ENCODE results near the gene SPAG6.
A peak's percentile ranks its signal among the peaks of the same experiment; 100 is the strongest.
"Not testable (repeated sequence)": the region's sequence is repeated elsewhere in the genome, so short reads cannot be mapped to it uniquely, and the experiment has no call there.

The SPAG6 gene

GRCh38 chr10:22343731-22344130, 1.6 kb upstream of the SPAG6 start:
- no peak for DNase-seq

DNA sequence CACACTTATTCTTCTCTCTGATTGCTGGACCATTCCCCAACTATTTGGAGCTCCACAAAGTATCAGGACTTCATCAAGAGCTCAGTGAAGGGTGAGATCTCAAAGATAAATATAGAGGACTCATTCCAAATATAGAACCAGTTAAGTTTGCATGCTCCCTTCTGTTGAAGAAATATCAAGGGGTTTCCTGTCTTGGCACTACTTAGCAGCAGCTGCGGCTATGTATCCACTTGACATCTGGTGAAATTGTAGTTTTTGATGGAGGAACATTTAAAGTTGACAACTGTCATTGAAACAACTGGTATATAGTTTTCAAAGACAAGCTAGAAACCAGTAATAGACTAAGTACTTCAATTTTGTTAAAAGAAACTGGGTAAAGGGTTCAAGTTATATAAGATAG, 1.0 kb upstream of the SPAG6 start:
- no peak for DNase-seq

DNA sequence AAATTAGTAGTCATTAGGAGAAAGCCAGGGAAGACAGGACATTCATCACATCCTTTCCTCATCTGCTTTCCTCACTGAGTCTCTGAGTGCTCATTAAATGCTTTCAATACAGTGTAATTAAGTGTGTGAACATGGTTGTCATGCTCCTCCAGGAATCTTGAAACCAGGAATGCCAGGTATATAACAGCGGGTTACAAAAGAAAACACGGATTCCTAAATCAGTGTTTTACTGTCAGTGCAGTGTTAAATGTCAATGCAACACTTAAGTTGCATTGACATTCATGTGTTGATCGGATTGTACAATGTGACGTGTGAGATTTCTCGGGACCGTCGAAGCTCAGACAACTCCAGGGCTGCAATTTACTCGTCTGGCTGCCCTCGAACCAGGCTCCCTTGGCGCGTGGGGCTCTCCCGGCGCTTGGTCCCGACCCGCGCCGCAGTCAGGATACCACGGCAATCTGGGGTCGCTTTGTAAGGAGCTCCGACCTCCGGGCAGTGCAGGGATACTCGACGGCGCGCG, 455 bp upstream of the SPAG6 start:
- no peak for DNase-seq

DNA sequence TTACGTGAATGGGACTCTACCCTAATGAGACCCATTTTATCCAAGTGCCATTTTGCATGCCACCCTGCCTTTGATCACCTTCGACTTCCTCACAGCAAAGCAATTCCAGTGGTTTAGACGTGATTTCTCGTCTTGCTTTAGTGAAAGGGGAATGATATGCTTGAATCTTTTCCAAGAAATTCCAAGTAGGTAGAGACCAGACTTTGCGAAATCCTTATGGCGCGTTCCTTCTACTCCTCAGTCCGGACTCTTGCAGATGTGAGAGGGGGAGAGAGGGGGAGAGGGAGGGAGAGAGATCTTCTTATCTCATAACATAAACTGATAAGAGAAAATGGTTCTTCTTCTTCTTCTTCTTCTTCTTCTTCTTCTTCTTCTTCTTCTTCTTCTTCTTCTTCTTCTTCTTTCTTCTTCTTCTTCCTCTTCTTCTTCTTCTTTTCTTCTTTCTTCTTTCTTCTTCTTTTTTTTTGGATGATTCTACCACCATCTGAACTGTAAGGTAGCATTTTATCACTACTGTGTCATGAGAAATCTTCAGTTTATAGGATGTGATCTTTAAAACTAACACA, 883 bp downstream of the SPAG6 start:
- DNase-seq, result no peak

DNA sequence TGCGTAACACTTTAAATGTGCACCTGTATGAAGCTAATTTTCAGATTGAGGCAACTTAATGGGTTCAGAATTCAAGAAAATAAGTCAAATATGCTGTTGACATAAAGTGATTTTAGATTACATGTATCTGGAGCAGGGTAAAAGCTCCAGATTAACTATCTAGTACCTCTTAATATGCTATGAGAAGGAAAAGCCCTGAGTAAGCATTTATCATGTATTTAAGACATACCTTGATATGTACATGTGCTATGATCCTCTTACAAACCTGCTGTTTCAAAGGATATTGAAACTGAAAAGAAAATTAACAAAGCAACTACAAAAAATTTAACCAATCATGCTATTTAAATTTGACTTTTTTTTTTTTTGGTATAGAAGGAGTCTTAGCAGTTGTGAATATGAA, 4.5 kb downstream of the SPAG6 start:
- DNase-seq, result no peak

DNA sequence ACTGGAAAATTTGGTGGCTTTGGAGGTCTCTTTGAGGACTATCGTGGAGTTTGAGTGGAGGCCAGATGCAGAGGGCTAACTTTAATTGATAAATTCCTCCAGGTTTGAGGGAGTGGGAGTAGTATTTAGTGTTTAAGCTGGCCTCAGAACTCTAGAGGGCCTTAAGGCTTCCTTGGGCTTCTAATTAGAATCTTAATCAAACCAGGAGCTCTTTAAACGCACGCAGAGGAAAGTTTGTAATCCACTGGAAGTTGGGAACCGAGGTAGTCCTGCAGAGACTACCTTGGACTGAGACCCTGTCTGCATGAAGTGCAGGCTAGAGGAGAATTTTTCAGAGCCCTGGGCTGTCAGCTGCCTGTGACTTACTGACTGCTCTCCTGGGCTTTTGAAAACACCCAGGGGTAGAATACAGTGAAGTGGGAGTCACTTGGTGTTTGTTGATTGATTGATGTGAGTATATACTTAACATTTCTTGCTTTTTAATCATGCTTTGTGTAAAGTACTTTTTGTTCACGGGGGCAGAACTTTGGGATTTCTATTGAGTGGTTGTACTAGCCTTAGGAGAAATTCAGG, 5.9 kb downstream of the SPAG6 start:
- no peak for DNase-seq

- no peak for DNase-seq
Measured at GRCh38 chr10:22356324-22356873, 11.1 kb downstream of the SPAG6 start.

- DNase-seq, result not testable (repeated sequence)
Measured at GRCh38 chr10:22357770-22358169, 12.5 kb downstream of the SPAG6 start.

DNA sequence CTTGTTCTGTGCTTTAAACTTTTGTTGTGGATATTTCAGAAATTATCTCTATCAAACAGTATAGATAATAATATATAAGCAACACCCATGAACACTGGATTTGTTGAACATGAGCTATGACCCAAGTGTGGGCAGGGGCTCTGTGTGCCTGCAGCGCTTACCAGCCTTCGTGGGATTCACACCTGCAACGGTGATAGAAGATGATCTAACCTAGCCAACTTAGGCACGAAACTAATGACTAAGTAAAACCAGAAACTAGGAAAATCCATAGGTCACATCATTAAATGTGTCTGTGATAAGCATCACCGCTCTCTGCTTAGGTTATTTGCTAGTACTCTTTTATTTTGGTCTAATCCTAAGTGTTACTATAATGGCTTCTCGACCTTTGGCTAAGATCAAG, 18.0 kb downstream of the SPAG6 start:
- DNase-seq, result no peak

DNA sequence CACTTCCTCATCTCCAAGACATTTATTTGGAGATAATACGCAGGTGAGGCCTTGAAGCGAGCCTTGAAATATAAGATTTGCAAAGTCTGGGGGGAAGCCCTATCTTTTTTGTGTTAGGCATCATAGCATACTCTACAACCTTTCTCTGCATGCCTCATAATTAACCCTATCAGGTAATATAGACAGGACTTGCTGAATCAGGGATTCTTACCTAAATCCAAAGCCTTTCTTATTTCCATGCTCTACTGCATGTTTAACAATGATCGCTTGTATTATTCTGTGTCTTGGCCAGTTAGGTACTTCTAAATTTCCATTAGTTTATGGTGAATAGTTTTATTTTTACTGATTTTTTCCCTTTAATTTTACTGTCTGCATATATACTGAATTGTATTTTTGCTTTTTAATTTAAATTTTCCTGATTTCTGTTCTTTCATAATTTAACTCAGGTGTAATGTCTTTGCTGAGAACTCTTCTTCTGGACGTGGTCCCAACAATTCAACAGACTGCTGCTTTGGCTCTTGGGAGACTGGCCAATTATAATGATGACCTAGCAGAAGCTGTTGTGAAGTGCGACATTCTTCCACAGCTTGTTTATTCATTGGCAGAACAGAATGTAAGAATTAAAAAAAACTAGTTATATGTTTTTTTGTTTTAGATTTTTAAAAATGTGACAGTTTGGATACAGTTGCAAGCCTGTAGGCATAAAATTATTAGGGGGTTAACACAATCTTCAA, 19.3 kb downstream of the SPAG6 start:
- DNase-seq, result no peak

GRCh38 chr10:22365233-22365632, 19.9 kb downstream of the SPAG6 start:
- DNase-seq, result no peak

GRCh38 chr10:22365644-22366434, 20.5 kb downstream of the SPAG6 start:
- no peak for DNase-seq

DNA sequence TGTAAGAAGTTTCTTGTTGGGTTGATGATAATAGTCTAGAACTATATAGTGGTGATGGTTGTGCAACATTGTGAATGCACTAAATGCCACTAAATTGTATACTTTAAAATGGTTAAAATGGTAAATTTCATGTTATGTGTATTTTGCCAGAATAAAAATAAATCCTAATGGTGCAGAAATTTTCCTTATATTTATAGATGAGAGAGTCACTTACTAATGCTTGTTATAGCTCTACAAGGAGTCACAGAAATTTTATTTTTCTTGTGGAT, 21.1 kb downstream of the SPAG6 start:
- no peak for DNase-seq

- no peak for DNase-seq
Measured at GRCh38 chr10:22366771-22367170, 21.5 kb downstream of the SPAG6 start.

DNA sequence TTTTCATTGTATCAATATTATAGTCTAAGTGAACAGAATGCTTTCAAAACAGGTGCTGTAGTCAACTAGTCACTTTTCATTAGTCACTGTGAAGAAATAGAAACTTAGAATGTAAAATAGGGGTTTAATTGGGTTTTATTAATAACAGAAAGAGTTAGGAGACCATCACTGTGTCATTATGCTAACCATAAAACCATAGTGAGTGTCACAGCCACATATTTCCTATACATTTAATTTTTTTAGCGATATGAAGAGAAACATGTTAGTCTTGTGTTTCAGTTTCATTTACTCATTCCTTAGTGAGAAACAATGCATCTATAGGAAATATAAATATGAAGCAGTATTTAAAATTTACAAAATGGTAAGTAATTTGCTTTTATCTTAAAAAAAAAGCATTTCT, 22.2 kb downstream of the SPAG6 start:
- DNase-seq, result no peak

- no peak for DNase-seq
Measured at GRCh38 chr10:22368402-22368801, 23.1 kb downstream of the SPAG6 start.

- DNase-seq, result no peak
Measured at GRCh38 chr10:22368981-22369380, 23.7 kb downstream of the SPAG6 start.

GRCh38 chr10:22369434-22370072, 24.3 kb downstream of the SPAG6 start:
- DNase-seq, result no peak

DNA sequence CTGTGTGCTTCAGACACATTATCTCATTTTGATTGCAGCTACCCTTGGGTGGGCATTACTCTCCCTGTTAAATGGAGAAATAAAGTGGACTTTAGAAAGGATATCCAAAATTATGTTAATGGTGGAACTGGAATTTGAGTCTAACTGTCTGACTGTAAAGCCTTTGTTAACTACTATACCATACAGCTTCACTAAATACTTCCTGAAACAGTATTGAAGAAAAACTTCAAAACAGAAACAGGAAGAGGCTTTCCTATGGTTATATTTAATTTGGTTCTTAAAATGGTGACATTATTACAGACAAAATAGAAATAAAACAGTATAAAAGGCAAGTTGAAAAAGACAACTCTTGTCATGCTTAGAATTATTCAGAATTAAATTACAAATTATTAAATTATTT, 25.0 kb downstream of the SPAG6 start:
- no peak for DNase-seq

DNA sequence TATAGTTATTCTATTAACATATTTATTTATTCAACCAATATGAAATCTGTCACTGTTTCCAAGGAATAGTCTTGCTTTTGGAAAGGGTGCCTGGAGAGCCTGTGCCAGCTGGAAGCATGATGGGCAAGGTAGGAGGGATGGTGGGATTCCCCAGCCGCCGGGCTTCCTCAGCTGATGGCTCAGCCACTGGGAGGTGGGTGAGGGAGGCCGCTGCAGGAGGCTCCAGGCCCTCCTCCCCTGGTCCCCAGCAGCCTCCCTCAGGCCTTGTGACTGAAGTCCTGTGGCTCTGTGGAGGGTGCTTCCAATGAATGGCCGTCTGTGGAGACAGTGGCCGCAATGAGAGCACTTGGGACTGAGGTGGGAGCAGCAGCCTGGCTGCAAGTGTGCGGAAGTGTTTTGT, 27.0 kb downstream of the SPAG6 start:
- no peak for DNase-seq

- no peak for DNase-seq
Measured at GRCh38 chr10:22372917-22373316, 27.6 kb downstream of the SPAG6 start.

DNA sequence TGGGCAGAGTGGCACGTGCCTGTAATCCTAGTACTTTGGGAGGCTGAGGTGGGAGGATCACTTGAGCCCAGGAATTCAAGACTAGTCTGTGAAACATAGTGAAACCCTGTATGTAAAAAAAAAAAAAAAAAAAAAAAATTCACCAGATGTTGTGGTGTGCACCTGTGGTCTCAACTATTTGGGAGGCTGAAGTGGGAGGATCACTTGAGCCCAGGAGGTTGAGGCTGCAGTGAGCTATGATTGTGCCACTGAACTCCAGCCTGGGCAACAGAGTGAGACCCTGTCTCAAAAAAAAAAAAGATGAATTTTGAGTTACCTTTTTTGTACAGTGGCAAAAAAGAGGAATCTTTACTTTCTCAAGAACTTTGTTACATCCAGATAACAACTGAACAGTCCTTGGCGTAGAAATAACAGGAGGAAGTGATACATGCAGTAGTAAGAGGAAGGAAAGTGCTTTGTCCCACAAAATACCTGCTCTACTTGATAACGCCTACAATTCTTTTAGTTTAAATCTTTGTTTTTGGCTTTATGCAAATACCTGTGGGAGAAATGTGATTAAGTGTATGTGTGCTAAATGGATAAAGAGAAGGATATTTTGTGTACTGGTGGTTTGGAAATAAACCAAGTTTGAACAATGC, 29.3 kb downstream of the SPAG6 start:
- no peak for DNase-seq

DNA sequence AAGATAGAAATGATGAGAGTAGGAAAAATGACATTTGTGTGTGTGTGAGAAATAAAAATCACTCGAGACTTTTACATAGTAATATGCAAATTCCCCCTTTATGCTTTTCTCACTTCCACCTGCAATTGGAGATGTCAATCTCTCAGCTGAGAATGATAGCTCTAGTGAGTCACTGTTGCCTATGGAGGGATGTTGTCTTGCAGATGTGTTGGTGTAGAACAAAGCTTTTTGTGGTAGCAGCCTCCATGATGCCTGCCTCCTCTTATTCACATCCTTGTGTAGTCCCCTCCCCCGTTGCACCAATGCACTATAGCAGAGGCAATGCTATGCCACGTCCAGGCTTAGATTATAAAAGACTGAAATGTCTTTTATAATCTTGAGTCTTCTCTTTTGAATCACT, 33.8 kb downstream of the SPAG6 start:
- peak; percentile 71 for DNase-seq
